Dedifferentiated amniotic fluid mesenchymal stem cell (primary cell): ENCODE results near the gene GALNT18.

ENCODE experiments used
- DNase-seq: peaks from one replicate; pipeline ENCODE4 v3.0.0-alpha.2; 2016; ENCODE audit errors: extremely low spot score

GALNT18 gene

GRCh38 chr11:11433960-11434359, 187.8 kb downstream of the GALNT18 start:
- DNase-seq: no peak

- no peak for DNase-seq
Measured at GRCh38 chr11:11432621-11433319, 189.0 kb downstream of the GALNT18 start.

GRCh38 chr11:11430431-11430830, 191.4 kb downstream of the GALNT18 start:
- no peak for DNase-seq

- DNase-seq: no peak
Measured at GRCh38 chr11:11428714-11429113, 193.1 kb downstream of the GALNT18 start.

- no peak for DNase-seq
Measured at GRCh38 chr11:11427542-11427941, 194.3 kb downstream of the GALNT18 start.

- no peak for DNase-seq
Measured at GRCh38 chr11:11427140-11427539, 194.7 kb downstream of the GALNT18 start.

GRCh38 chr11:11426226-11426952, 195.4 kb downstream of the GALNT18 start:
- no peak for DNase-seq

GRCh38 chr11:11425806-11426205, 196.0 kb downstream of the GALNT18 start:
- no peak for DNase-seq

- DNase-seq: no peak
Measured at GRCh38 chr11:11424688-11425087, 197.1 kb downstream of the GALNT18 start.

- DNase-seq: no peak
Measured at GRCh38 chr11:11422411-11423128, 199.2 kb downstream of the GALNT18 start.

GRCh38 chr11:11421509-11421908, 200.3 kb downstream of the GALNT18 start:
- no peak for DNase-seq

GRCh38 chr11:11420899-11421285, 200.9 kb downstream of the GALNT18 start:
- DNase-seq: no peak

GRCh38 chr11:11420191-11420898, 201.5 kb downstream of the GALNT18 start:
- DNase-seq: no peak

- DNase-seq: no peak
Measured at GRCh38 chr11:11419747-11420146, 202.1 kb downstream of the GALNT18 start.

- DNase-seq: no peak
Measured at GRCh38 chr11:11416917-11417316, 204.9 kb downstream of the GALNT18 start.

- DNase-seq: no peak
Measured at GRCh38 chr11:11416502-11416901, 205.3 kb downstream of the GALNT18 start.

GRCh38 chr11:11415901-11416300, 205.9 kb downstream of the GALNT18 start:
- no peak for DNase-seq

GRCh38 chr11:11414996-11415395, 206.8 kb downstream of the GALNT18 start:
- no peak for DNase-seq

GRCh38 chr11:11413776-11414175, 208.0 kb downstream of the GALNT18 start:
- DNase-seq: no peak

GRCh38 chr11:11411401-11411985, 210.3 kb downstream of the GALNT18 start:
- no peak for DNase-seq

- no peak for DNase-seq
Measured at GRCh38 chr11:11409901-11410300, 211.9 kb downstream of the GALNT18 start.

- no peak for DNase-seq
Measured at GRCh38 chr11:11409224-11409623, 212.6 kb downstream of the GALNT18 start.
